WI38 (cell line): ENCODE data around the gene SKOR2.

Experiments used
- H3K4me3 ChIP-seq: 2 replicates; pipeline ENCODE4 v1.5.1; 2011; ENCODE audit warnings: low read depth, mild to moderate bottlenecking, control low read depth, low read length
- CTCF ChIP-seq: IDR thresholded peaks from 2 replicates; pipeline ENCODE4 v1.5.1; 2012; ENCODE audit warnings: low read depth, mild to moderate bottlenecking, control low read depth, low read length

The SKOR2 gene

GRCh38 chr18:47180765-47181164, 70.7 kb downstream of the SKOR2 start:
- TF ChIP-seq CTCF, result no peak
- no peak overlapping the region for H3K4me3 ChIP-seq

GRCh38 chr18:47179520-47179919, 71.9 kb downstream of the SKOR2 start:
- no peak for TF ChIP-seq CTCF
- H3K4me3 ChIP-seq, result no peak overlapping the region

- peak within 1 kb of the TSS; percentile 70 for H3K4me3 ChIP-seq
- TF ChIP-seq CTCF, result no peak
Measured at GRCh38 chr18:47175898-47176575, 75.4 kb downstream of the SKOR2 start, which contains the start of gene IER3IP1. IER3IP1 (minus strand) TSS chr18:47176364; CDS start chr18:47176277, 87 bp downstream.

- H3K4me3 ChIP-seq, result peak overlapping the region; percentile 70
- TF ChIP-seq CTCF, result no peak
Measured at GRCh38 chr18:47175283-47175897, 76.1 kb downstream of the SKOR2 start.

- no peak for TF ChIP-seq CTCF
- H3K4me3 ChIP-seq, result peak overlapping the region; percentile 70
Measured at GRCh38 chr18:47174545-47175116, 76.8 kb downstream of the SKOR2 start.

- TF ChIP-seq CTCF, result no peak
- H3K4me3 ChIP-seq, result no peak overlapping the region
Measured at GRCh38 chr18:47172476-47172875, 79.0 kb downstream of the SKOR2 start.

GRCh38 chr18:47168913-47169312, 82.5 kb downstream of the SKOR2 start:
- no peak for TF ChIP-seq CTCF
- H3K4me3 ChIP-seq, result no peak overlapping the region
